GM21576 (cell line): ENCODE results near the gene SLC25A10.
A peak's percentile ranks its signal among the peaks of the same experiment; 100 is the strongest.

Experiments
- ATAC-seq: cut with Tn5 transposase; IDR thresholded peaks from one replicate; pipeline ENCODE4 v1.9.1; 2021; ENCODE audit warnings: mild to moderate bottlenecking, moderate library complexity; ENCODE audit not compliant: unreplicated experiment

SLC25A10 gene

DNA sequence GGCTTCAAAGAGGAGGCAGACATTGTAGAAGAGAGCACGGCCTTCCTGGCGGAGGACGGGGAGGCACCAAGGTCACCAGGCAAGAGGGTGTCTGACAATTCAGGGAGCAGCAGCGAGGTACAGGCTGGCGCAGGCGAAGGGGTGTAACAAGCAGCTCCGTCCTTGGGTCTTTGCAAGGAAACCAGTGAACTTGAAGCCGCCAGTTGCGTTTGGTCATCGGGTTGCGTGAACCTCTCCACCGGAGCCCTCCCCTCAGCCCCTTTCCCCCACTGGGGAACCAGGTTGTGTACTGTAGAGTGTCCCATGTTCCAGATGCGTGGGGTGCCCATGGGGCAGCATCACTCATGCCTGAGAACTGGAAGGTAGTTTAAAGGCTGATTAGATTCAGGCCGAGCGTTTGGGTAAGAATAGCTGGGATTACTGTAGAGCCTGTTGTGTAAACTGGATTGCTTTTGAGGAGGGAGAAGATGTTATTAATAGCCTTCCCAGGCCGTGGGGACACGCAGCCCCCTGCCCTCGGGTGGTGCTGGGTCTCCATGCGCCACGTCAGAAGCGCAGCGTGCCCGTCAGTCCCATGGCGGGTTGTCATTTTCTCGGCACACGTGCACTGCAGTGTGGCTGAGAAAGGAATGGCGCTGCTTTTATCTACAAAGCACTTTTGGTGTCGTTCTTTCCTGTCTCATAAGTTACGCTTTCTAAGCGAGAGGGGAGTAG is 6.4 kb upstream of the SLC25A10 start:
- ATAC-seq = no peak

DNA sequence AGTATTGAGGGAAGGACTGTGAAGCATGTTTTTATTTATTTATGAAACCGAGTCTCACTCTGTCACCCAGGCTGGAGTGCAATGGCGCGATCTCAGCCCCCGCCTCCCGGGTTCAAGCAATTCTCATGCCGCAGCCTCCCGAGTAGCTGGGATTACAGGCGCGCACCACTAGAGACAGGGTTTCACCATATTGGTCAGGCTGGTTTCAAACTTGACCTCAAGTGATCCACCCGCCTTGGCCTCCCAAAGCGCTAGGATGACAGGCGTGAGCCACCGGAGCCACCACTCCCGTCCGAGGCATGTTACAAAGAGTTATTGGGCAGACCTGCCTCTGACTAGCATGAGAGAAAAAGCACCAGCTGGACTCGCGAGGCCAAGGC is 5.9 kb upstream of the SLC25A10 start:
- ATAC-seq = no peak

DNA sequence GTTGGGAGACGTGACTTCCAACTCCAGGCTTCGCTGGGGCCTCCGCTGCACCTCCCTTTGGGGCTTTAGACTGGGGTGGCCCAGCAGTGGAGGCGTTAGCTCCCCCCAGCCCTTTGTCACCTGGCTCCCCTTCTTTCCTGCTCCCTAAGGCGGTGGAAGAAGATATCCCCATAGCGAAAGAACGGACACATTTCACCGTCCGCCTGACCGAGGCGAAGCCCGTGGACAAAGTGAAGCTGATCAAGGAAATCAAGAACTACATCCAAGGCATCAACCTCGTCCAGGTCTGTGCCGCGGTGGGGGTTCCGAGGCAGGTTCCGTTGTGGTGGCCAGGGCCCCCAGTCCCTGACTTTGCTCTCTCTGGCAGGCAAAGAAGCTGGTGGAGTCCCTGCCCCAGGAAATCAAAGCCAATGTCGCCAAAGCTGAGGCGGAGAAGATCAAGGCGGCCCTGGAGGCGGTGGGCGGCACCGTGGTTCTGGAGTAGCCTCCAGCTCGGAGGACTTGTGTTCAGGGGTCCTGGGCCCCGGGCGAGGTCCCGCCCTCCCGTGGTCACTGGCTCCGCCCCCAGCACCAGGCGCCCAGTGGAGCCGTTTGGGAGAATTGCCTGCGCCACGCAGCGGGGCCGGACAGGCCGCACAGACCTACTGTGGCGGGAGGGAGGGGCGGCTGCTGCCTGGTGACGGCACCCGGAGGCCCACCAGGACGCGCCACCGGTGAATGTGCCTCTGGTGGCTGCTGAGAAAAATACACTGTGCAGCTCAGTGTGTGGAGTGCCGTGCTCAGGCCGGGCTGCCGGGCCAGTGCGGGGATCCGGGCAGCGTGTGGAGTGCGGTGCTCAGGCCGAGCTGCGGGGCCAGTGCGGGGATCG is 5.1 kb upstream of the SLC25A10 start:
- ATAC-seq = no peak

DNA sequence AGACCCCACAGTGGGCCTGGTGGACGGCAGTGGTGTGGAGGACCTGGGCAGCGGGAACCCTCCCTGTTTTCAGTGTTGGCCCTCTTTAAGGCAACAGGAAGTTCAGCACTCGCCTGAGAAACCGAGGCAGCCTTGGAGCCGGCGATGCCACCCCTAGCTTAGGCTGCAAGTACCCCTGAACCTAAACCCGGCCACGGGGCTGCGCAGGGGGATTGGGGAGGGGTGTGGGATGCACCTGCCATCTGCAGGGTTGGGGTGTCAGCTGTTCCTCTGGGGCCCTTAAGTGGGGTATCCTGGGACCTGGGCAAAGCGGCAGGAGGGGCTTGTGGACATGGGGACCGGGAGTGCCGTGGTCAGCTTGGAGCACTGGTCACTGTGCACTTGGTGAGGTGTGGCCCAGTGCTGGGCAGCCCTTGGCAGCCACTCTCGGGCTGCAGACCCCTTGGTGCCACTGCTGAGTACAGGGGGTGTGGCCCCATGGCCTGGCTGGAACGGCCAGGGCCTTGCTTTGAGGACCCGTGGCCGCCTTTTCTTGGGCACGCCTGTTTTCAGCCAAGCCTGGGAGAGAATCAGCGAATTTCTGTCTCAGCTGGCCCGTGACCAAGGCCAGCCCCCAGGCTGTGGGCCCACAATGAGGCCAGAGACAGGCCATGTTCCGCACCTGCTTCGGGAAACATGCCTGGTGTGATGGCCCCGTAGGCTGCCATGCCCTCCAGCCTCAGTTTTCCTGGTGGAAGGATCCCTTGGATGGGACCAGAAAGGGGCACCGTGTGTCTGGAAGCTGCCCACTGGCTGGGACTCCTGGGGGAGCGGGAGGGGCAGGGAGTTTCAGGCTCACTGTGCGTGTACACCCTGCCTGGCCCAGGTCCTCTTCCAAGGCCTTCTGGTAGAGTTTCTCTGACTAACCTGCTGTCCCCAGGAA is 4.1 kb upstream of the SLC25A10 start:
- no peak for ATAC-seq

DNA sequence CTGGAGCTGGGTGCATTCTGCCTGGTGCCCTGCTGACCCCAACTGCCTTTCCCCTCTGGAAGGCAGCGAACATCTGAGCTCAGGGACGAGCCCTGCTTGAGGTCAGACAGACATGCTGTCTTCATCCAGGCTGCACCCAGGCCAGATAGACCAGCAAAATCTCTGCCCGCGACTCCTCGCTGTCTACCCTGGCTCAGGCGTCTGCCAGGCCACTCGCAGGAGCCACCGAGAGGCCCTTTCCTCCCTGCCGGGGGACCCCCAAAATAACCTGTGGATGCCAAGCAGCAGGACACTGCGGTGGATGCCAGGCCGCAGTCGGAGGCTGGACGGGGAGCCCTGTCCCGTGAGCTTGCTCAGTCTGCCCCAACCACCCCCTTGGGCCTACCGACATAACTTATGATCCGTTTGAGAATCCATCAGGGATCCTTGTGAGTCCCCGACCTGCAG is 3.3 kb upstream of the SLC25A10 start:
- ATAC-seq = no peak

DNA sequence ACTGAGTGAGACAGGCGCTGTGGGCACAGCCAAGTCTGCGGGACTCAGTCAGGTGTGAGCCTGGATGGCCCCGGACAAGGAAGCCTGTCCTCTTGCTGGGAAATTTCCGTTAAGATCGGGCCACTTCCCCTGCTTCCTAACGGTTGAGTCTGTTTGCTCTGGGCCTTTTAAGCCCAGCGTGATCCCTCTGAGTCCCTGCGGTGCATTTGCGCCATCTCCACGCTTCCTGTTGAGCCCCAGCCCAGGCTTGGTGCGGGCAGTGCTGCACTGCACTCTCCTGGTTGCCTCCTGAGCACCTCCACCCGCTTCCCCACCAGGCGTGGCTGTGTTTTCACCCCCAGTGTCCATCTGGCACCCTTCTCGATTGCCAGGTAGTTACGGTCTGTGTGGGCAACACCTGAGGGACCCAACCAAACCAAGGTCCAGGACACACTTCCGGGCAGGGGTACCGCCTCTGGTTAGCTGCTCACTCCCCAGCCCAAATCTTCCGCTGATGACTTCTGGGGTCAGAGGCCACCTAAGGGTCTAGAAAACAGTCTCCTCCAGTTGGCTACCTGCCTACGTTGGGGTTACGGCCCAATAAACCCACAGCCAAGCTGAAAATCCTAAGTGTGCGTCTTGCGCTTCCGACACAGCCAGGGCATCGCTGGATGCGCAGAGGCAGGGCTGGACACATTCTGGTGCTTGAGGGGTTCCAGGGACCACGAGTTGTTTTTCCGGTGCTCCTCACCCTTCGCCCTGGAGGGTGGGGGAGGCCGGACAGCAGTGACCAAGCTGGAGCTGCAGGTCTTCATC is 1.4 kb upstream of the SLC25A10 start:
- ATAC-seq = no peak

DNA sequence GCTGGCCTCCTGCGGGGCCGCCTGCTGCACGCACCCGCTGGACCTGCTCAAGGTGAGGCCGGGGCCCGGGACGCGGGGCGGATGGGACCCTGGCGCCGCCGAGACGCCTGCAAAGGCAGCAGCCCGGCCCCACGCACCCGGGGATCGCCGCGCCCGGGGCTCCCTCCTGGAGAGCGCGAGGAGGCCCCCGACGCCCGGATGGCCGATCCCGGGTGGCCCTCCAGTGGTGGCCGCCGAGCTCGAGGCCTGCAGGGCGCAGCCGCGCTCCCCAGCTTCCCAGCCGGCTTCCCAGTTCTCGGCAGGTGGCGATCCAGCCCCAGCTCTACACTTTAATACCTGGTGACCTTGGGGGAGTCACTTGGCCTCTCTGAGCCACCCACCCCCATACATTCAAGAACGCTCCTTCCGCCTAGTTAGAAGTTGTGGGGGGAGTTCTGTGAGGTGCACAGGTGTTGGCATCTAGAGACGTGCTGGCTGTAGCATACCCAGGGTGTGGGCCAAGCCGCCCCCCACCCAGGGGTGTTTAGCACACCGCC is 452 bp downstream of the SLC25A10 start:
- ATAC-seq = peak; percentile 16

DNA sequence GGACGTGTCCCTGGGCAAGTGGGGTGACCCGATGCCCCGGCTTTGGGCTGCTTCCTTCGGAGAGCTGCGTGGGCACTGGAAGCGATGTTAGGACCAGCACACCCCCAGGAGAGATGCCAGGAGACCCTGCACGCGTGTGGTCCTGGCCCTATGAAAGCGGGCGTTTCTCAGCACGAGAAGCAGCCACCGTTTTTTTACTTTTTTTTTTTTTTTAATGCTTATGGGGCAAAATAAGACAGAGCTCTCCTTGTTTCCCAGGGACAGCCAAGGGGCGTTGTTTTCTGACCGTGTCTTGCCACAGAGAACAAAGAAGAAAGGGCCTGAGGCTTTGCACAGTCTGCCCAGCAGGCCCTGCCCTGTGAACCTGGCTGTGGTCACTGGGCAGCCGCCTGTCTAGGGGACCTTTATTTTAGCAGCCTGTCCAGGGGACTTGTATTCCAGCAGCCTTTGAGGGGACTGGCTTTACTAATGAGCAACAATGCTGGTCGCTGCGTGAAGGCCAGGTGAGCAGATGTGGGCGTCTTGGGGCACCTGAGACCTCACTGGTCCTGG is 996 bp downstream of the SLC25A10 start:
- no peak for ATAC-seq

DNA sequence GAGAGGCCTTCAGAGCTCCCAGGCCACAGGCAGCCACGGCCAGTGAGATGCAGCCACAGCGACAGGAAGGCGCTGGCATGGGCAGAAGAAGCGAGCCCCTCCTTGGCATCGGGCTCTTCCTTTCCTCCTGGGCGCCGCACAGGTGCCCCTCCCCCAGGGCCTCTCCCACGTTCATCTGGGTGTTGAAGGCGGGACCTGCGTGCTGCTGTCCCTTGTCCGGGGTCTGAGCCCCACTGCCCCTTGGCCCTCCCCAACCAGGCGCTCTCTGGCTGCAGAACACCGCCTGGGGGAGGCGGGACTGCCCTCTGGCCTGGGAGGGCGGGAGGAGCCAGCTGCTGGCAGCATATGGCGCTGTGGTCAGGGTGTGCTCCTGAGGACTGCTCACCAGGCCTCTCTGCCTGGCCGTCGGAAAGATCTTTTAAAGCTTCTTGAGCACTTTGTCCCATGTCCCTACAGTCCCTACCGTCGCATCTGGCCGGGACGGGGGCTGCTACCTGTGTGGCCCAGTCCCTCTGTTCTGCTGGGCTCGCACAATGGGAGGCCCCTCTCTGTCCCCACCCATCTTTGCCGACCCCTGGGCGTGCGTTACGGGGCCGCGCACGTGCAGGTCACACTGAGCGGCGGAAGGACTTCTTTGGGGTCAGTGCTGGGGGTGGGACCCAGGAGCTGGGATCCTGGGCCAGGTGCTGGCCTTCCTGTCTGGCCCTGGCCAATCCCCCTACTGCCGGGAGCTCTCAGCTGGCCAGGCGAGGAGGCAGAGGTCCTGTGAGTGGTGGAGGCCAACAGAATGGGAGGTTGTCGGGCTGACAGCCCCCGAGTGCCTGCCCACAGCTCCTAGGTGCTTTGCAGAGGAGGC is 1.7 kb downstream of the SLC25A10 start:
- ATAC-seq = no peak

DNA sequence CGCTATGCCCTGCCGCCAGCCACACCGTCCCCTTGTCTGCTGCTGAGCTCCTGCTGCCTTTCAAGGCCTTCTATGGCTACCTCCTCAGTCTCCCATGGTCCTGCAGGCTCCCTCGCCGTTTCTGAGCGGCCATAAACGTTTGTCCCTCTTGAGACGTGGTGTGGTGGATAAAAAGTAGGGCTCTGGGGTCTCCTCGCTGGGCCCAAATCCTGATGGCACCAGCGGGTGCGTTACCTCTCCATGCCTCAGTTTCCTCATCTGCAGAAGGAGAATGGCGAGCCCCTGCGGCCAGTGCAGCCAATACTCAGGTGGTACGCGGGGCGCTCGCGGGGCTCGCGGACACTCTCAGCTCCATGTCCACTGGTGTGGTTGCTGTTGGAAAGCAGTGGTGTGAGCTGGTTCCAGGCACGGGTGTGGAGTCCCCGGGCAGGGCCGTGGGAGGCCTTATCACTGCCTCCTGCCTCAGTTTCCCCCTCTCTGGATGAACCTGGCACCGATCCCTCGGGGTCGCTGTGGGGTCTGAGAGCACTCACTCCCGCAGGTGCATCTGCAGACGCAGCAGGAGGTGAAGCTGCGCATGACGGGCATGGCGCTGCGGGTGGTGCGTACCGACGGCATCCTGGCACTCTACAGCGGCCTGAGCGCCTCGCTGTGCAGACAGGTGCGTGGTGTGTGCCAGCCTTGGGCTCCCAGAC is 2.5 kb downstream of the SLC25A10 start:
- ATAC-seq = no peak

DNA sequence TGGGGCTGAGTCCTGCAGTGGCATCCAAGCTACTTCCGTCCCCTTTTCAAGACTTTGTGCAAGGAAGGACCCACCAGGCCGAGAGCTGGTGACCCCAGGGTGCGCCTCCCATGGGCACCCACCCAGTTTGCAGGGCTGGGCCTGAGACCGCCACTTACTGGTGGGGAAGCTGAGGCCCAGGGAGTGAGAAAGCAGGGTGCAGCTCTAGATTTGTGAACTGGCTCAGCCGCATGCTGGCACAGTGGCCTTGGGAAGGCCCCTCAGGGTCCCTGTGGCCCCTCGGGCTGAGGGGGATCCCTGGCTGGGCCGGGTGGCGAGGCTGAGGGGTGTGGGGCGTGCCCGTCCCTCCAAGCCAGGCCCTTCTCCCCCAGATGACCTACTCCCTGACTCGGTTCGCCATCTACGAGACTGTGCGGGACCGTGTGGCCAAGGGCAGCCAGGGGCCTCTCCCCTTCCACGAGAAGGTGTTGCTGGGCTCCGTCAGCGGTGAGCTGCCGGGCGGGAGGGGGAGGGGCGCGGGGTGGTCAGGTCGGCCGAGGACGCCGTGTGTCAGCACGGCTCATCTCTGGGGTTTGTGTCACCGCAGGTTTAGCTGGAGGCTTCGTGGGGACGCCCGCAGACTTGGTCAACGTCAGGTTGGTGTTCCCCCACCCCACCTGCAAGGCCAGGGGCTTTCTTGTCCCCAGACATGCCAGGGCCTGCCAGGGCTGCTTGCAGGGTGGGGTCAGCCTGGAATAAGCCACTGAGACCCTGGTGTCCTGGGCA is 3.2 kb downstream of the SLC25A10 start:
- ATAC-seq = no peak

DNA sequence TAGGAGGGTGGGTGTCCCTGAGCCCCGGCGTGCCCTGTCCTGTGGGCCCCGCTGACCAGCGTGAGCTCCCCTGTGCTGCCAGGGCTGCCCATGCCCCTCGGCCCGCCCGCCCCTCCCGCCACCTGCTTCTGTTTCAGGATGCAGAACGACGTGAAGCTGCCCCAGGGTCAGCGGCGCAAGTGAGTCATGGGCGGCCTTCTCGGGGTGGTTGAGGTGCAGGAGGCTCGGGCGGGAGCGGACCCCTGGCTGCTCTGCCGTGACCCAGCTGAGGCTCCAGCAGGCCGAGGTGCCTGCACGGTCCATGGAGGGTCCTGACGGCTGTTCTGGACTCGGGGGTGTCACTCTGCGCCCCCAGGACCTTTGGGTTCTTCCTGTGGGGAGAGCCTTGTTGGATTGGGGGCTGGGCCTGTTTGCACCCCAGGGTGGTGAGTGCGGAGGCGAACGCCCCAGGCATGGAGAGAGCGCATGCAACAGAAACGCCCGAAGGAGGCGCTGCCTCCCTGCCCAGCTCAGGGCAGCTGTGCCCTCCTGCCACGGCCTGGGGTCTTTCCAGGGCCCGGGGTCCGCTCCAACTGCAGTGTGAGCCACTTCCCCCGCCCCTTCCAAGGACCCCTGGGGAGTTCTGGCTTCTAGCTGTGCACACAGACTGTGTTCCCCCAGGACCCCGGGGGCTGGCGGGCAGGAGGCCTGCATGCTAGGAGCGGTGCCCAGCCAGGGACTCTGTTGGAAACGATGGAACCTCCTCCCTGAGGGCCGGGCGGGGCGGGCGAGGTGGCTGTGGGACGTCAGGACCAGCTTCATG is 4.0 kb downstream of the SLC25A10 start:
- ATAC-seq = no peak

DNA sequence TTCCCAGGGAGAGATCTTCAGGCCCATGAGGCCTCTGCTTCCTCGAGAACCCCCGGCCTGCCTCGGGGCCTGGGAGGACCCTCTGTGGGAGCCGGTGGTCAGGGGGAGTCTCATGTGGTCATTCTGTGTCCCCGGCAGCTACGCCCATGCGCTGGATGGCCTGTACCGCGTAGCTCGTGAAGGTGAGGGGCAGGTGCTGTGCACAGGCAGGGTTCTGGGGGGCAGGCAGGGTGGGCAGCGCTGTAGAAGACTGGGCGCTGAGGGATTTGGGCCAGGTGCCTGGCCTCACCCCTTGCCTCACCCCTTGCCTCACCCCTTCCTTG is 4.6 kb downstream of the SLC25A10 start:
- ATAC-seq = no peak

DNA sequence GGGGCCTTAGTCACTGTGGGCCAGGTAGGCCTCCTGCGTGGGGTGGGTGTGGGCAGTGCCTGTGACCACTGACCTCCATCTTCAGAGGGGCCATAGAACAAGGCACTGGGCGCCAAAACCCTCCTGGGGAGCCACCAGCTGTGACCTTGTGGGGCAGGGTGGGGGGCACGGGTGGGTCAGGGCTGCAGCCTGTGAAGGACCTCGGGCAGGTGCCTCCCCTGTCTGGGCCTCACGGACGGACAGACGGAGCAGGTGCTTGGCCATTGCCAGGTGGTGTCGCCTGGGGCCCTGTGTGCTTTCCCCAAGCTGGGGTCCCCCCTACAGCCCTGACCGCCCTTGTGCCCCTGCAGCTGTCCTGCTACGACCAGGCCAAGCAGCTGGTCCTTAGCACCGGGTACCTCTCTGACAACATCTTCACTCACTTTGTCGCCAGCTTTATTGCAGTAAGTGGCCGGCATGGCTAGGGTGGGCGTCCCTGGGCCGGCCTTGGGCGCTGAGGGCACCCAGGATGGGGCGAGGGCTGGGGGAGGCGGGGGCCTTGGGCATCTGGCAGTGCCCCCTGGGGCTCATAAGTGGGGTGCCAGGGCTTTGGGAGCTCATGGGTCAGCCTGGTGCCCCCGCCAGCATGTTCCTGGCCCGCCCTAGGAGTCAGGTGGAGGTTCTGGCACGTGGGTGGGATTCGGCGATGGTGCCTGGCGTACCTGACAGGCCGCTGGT is 5.1 kb downstream of the SLC25A10 start:
- ATAC-seq = no peak

DNA sequence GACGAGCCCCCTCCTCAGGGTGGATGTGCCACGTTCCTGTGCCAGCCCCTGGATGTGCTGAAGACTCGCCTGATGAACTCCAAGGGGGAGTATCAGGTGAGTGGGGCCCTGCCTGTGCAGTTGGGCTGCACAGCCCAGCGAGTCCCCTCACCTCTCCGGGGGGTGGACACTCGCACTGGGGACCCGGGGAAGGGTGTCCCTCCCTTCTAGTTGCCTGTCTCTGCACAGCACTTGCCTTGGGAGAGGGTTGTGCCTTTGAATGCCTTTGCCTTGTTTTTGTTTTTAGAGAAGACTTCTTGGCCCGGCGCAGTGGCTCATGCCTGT is 5.6 kb downstream of the SLC25A10 start:
- no peak for ATAC-seq
